ENCODE data around the gene USP17L10. TPM values are rescaled to one million over a fixed set of nuclear protein-coding genes. Genes with fewer than 3 reads are reported as not detected.

The USP17L10 gene
- total RNA-seq, 1 experiment from 2014 or later: not detected

Other genes starting within 250 kb of the USP17L10 start
- not detected in 2 replicates for gene FAM90A26, start 40.2 kb upstream of the USP17L10 start, total RNA-seq (2021)
- gene USP17L11, start 4.7 kb downstream of the USP17L10 start, total RNA-seq (2021): not detected in 2 replicates
- not detected in 2 replicates for gene USP17L12, start 9.5 kb downstream of the USP17L10 start, total RNA-seq (2021)
- gene USP17L13, start 14.2 kb downstream of the USP17L10 start, total RNA-seq (2021): not detected in 2 replicates
- gene USP17L15, start 23.7 kb downstream of the USP17L10 start, total RNA-seq (2021): not detected in 2 replicates
- gene USP17L17, start 33.2 kb downstream of the USP17L10 start, total RNA-seq (2021): not detected in 2 replicates
- not detected in 2 replicates for gene USP17L18, start 38.0 kb downstream of the USP17L10 start, total RNA-seq (2021)
- not detected in 2 replicates for gene USP17L19, start 42.7 kb downstream of the USP17L10 start, total RNA-seq (2021)
- not detected in 2 replicates for gene USP17L20, start 47.5 kb downstream of the USP17L10 start, total RNA-seq (2021)
- gene USP17L21, start 52.2 kb downstream of the USP17L10 start, total RNA-seq (2021): not detected in 2 replicates
- gene USP17L22, start 57.0 kb downstream of the USP17L10 start, total RNA-seq (2021): not detected in 2 replicates
- gene USP17L24, start 114.5 kb downstream of the USP17L10 start, total RNA-seq (2021): not detected in 2 replicates
- gene USP17L25, start 119.3 kb downstream of the USP17L10 start, total RNA-seq (2021): not detected in 2 replicates
- not detected in 2 replicates for gene USP17L26, start 124.0 kb downstream of the USP17L10 start, total RNA-seq (2021)
- gene USP17L5, start 128.7 kb downstream of the USP17L10 start, total RNA-seq (2021): not detected in 2 replicates
- gene USP17L27, start 133.5 kb downstream of the USP17L10 start, total RNA-seq (2021): not detected in 2 replicates
- gene USP17L28, start 138.2 kb downstream of the USP17L10 start, total RNA-seq (2021): not detected in 2 replicates
- not detected in 2 replicates for gene USP17L29, start 143.0 kb downstream of the USP17L10 start, total RNA-seq (2021)
- not detected in 2 replicates for gene USP17L30, start 152.5 kb downstream of the USP17L10 start, total RNA-seq (2021)
- not detected in 2 replicates for gene DEFB131A, start 233.8 kb downstream of the USP17L10 start, total RNA-seq (2021)